GM19023 (cell line): ENCODE results near the gene PPIE.
A peak's percentile ranks its signal among the peaks of the same experiment; 100 is the strongest.

Experiments used
- ATAC-seq: cut with Tn5 transposase; IDR thresholded peaks from one replicate; pipeline ENCODE4 v1.9.1; 2021; ENCODE audit warnings: mild to moderate bottlenecking, moderate library complexity; ENCODE audit not compliant: unreplicated experiment

PPIE gene

DNA sequence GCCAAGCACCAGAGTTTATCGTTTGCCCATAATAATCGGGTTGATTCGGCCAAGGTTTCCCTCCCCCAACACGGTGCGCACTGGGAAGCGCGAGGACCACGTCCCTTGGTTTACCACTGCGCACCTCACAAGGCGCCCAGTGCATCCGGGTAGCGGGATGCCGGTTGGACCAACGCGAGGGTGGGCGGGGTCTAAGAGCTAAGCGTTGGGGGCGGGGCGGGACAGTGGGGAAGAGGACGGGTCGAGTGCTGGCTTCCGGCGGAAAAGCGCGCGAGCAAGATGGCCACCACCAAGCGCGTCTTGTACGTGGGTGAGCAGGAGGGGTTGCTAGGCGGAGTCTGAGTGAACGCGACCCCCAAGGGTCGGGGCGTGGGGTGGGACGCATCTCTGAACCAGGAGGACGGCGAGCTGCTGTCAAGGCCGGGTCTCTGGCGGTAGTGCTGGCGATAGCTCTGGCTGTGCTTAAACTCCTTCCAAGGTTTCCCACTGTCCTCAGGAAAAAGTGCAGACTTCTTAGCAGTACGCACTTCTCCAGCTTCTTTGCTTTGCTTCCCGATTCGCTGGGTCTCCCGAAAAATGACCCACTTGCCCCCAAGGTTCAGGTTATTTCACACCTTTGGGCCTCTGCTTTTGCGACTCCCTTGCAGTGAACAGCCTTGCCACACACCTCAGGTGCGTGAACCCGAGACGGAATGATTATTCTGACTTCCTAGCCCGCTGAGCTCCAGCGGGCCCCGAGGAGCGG is at the start of gene PPIE:
PPIE (plus strand) TSS at position 261 of the 745 bp plus-strand sequence; CDS start at position 280, 19 bp downstream.
- ATAC-seq: peak; percentile 93

DNA sequence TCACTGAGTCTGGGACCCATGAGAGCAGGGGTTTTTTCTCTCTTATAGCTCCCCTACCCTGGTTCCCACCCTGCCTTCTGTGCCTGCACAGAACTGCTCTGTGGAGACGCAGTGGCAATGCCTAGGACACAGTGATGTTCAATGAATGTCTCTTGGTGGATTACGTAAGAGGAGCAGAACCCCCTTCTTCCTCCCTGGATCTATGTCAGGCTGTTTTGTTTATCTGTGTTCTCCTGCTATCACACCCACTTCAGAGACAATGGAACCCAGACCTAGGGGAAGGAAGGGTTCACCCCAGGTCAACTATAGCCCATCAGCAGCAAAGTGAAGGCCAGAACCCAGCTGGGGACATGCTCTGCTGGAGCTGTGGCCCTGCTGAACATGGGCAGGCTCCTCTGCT is 49.5 kb upstream of the PPIE start:
- no peak for ATAC-seq

DNA sequence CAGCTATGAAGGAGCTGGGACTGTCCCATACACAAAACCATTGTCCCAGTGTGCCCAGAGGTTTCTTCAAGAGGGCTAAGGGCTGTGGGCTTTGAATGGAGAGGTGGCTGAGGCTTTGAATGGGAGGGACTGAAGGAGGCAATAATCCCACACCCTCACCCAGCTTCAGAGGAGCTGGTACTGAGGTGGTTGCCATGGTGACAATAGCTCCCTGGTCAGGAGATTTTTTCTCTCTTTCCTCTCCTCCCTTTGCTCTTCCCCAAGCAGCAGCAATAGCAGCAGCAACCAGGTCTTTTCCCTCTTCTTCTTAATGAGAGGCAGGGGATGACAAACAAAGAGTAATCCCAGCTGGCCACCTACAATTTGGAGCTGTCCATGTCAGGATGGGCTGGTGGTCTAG is 49.0 kb upstream of the PPIE start:
- ATAC-seq: no peak

DNA sequence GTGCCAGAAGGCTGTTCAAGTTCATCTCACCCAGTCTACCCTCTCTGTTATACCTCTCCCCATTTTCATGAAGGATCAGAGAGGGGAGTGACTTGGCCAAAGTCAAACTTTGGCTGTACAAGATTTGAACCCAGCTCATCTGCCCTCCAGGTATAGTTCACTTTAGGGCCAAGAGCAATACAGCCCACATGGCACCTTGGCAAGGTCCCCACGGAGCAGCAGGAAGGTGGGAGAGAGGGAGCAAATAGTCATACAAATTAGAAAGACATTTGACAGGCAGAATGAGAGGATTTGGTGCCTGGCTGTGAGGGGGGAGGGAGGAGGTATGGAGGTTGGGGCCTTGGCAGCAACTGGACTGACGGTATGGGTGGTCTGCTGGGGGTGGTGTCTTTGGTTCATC is 48.5 kb upstream of the PPIE start:
- no peak for ATAC-seq

DNA sequence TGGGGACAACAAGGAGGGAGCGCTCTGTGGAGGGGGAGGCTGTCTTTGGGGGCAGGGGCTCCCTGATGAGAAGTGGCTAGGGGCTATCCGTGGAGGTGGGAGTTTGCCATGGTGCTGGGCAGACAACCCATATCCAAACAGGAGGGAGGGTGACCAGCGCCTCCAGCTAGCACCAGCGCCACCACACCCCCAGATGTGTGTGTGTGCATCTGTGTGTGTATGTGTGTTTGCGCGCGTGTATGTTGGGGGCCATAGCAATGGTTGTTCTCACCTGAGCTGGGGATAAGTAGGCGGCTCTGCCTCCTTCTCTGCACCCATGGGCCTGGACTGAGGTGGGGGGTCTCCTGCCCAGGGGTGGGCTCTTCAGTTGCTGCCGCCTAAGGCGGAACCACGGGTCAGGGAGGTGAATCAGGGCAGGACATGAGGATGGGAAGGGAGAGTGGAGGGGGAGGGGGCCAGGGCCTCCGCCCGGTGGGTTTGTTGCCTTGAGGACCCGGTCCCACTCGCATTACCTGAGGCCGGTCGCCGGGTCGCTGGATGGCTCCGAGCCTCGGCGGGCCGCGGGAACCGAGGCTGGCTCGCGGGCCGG is 47.8 kb upstream of the PPIE start:
- peak; percentile 18 for ATAC-seq

DNA sequence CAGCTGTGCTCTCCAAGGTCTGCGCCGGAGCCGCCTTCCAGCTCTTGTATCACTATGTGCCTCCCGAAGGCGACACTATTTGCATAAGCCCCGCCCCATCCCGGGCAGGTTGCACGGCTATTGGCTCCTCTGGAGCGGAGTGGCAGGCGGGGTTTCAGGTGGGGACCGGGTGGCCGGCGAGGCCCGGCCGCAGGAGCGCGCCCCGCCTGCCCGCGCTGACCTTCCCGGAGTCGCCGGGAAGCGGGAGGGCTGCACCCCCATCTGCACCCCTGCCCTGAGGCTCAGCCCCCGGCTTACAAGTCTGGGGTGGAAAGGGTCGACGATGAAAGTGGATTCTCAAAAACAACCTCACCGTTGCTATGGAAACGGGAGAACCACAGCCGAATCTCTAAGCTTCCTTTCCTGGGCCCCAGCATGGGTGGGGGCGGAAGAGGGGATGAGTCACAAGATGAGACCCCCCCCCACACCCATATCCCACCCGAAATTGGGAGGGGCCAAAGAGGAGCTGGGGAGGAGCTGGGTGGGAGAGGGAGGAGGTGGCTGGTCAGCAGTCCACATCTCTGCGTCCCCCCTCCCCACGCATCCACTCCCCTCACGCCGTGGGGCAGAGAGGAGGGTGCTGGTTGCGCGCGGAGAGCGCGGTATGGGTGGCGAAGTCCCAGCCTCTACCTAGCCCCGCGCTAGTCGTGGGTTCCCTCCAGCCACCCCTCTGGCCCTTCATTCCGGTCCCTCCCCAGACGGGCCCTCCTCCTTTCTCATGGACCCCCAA is 47.1 kb upstream of the PPIE start, which contains the start of gene HPCAL4:
HPCAL4 (minus strand) TSS at position 51 of the 769 bp plus-strand sequence. CDS start 6,830 bp downstream, outside the sequence.
- ATAC-seq: peak; percentile 89

DNA sequence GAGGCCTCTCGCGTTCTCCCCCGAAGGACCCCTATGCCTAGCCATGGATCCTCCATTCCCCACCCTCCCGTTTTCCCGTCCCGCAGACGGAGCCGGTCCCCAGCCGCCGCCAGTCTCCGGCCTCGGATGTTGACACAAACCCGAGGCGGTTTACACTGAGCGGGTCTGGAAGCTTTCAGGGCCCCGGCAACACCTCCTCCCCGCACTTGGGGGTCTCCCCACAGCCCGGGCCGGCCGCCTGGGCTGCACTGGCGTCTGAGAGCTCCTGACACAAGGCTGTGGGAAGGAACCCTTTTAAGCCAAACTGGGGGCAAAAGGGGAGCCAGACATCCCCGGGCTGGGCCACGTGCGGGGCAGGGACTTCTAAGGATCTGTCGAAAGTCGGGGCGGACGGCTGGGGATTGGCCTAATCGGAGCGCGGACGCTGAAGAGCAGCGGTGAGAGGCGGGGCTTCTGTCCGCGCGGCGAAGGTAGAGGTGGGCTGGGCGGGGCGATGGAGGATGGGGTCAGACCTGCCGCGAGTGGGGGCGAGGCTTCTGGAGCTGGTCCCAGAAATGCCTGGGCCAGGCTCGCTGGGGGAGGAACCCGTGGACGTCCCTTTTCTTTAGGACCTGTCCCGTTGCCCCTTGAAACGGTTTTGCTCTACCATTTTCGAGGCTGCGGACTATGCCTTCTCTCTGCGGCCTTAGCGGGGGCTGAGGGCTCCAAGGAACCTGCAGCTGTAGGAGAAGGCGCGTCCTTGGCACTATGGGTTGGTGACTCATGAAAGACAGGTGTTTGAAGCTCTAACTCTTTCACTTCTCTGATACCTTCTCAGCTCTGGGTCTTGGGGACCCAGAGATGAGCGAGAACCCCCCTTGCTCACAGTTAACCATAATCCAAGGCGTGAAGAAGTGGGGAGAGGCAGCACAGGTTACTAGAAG is 46.3 kb upstream of the PPIE start:
- ATAC-seq: no peak

DNA sequence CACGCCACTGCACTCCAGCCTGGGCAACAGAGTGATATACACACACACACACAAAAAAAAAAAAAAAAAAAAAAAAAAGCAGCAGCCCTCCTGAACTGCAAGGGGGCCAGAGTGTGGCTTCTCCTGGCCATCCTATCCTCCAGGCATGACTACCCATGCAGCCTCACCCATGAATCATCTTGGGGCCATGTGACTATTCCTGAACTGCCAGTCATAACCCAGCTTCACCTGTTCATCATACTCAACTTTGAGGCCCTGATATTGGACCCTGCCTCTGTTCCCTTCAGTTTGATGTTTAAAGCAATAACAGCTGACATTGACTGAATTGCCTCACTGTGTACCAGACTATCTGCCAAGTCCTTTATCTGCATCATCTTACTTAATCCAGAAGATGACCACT is 44.7 kb upstream of the PPIE start:
- ATAC-seq: no peak

DNA sequence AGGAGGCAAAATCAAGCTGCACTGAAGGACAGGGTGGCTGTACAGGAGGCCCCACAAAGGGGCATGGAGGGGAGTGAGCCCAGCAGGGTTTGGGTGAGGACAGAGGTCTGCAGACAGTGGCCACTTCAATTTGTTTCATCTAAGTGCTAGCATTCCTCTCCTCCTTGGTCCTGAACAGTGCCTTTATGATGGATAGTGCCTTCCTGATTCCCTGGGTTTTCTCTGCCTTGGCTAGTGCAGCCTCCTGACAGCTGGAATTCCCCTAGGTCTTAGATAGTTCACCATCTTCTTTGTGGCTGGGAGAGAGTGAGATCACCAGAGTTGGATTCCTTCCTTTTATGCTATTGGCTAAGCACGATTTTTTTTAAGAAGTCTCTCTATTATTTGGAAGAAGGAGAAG is 43.7 kb upstream of the PPIE start:
- no peak for ATAC-seq

DNA sequence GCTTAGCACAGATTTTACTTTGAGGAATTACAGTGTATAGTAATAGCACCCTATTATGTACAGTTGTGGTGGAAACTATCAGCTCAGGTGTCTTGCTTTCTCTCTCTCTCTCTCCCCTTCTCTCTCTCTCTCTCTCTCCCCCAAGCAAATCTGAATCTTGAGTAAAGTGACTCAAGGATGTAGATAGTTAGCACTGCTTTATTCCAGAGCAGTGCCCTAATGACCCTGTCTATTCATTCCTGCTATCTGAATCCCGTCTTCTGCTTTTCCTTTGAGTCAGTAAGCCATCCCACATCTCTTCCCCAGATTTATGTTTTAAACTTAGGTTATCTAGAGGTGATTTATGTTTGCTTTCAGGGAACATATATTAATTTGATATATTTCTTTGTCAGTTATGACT is 42.2 kb upstream of the PPIE start:
- ATAC-seq: no peak

DNA sequence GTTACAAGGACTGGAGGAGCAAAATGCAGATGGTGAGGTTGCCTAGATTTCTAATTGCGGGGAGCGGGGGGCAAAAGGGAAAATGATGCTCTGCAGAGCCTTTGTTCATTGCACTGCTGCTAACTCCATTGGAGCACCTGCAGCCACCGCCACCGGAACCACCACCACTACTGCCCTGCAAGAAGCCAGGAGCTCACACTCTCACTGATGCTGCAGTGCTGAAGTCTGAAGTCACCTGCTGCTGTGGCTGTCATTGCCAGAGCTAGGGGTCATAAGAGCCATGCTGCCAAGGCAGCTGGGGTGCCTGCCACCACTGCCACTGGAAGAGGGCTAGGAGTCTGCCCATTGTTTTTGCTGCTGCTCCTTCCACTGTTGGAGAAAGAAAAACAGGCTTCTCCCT is 40.1 kb upstream of the PPIE start:
- no peak for ATAC-seq

DNA sequence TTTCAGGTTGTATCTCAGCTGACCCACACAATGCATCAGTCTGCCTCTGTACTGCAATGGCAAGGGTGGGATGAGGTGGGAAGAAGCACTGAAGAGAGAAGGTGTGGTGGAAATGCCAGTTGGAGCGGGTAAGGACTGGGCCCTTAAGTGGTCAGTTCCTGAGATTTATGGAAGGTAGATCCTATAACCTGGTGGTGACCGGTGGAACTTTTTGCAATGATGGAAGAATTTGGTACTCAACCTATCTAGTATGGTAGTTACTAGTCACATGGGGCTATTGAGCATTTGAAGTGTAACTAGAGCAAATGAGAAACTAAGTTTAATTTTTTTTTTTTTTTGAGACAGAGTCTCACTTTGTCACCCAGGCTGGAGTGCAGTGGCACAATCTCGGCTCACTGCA is 39.3 kb upstream of the PPIE start:
- ATAC-seq: no peak

DNA sequence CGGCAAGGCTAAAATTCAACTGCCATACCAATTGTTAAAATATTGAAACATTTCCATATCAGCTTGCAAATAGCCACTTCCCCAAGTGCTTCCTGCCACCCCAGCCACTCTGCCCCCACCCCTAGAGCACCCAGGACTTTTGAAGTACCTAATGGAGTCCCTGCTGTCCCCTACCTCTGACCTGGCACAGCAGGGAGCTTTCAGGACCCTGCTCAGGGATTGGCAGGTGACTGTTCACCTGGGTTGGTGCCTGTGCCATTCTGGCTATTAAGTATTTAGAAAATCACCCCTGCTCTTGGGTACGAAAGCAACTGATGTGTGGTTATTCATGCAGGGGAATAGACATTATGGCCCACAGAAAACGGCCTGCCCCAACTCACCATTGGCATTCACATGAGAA is 38.3 kb upstream of the PPIE start:
- no peak for ATAC-seq

DNA sequence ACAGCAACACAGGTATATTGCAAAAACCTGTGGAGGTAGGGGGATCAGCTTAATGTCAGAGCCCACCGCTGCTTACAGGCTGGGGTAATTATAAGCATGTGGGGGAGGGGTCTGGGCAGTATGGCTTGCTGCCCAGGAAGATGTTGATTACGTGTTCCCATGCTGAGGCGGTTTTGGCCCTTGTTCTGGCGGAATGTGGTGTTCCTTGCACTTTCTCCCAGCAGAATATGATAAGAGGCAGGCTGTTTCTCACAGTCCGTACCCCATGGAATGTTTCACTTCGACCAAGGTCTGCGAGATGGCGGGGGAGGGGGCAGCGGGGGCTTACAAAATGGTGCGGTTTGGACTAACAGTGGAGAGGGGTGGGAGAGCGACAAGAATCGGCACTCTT is 37.6 kb upstream of the PPIE start:
- no peak for ATAC-seq

DNA sequence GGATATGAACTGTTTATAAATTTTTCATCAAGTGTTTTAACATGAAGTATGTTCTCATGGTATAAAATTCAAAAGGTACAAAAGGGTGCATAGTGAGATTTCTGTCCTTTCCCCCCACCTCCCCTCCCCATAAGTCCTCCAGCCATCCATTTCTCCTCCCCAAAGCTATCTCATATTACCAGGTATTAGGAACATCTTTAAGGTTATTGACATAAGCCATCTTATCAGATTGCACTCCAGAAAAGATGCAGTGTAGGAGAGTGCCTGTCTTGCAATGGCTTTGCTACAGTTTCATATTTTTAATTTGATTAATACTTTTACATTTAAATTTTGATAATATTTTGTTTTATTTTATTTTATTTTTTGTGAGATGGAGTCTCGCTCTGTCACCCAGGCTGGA is 33.9 kb upstream of the PPIE start:
- no peak for ATAC-seq

DNA sequence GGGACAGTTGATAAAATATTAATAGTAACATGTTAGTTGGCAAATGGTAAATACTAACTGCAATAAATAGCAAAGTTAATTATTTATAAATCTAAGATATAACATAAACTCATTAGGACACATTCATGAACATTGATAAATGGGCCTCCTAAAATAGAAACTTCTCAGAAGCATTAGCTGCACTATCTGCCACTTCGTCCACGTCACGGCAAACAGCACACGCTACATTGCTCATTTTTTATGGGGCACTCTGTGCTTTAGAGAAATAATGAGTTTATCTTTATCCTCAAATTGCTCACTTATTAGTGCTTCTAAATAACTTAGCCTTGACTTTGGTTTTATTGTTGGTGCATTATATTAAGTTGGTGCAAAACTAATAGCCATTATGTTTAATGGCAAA is 31.2 kb upstream of the PPIE start:
- ATAC-seq: no peak

DNA sequence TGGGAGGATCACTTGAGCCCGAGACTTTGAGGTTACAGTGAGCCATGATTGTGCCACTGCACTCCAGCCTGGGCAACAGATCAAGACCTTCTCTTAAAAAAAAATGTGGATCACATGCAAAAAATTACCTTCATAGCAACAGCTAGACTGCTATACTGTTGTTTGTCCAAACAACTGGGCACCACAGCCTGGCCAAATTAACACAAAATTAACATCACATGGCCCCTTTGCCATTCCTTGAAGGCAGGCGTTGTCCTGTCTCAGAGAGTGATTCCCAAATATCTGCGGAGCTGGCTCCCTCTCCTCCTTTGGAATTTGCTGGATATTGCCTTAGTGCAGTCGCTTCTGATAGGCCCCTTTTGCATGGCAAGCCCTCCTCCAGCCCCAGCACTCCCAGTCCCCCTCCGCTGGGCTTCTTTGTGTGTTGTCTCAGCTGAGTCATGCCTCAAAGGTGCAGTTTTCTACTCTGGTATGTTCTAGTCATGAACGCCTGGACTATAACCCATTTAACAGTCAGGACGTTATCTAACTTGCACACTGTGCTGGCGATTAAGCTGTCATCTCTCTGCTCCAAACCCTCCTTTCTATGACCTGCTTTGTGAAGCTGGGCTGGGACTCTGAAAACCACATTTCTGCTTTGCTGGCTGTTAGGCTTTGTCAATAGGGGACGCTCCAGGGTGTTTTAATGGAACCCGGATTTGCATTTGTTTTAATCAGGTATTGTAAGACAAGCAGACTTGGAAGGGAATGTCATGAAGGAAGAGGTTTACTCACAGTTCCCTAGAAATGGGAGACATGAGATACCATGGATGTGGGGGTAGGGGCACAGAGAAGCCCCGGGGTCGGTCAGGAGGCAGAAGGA is 27.3 kb upstream of the PPIE start:
- ATAC-seq: no peak

DNA sequence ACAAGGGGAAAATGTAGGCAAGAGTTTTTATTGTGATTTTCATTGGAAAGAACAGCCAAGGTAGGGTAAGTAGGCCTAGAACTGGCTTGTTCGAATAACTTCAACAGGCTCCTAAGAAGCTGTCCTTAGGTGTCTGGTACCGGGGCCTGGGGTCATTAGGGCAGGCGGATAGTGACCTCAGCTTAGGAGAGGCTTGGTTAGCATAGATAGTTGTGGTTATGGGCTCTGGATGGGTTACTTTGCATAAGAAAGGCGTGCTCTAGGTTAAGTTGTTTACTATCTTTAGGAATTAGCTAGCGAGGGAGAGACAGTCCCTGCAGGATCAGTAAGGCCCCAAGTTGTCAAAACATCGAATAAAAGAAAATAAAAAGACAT is 26.7 kb upstream of the PPIE start:
- ATAC-seq: no peak

DNA sequence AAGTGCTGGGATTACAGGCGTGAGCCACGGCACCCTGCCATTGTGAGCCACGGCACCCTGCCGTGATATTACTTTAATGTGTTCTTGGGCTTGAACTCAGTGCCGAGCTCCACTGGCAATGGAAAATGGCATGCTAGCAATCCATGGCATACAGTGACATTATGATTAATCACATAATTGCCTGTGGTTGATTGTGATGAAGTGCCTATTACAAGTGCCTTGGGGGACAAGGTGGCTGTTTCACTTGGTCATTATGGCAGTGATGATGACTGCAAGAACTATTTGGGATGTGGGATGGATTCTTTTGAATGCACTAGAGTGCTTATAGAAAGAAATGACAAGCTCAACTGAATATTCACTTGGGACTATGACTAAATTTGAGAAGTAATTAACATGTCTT is 25.1 kb upstream of the PPIE start:
- no peak for ATAC-seq

DNA sequence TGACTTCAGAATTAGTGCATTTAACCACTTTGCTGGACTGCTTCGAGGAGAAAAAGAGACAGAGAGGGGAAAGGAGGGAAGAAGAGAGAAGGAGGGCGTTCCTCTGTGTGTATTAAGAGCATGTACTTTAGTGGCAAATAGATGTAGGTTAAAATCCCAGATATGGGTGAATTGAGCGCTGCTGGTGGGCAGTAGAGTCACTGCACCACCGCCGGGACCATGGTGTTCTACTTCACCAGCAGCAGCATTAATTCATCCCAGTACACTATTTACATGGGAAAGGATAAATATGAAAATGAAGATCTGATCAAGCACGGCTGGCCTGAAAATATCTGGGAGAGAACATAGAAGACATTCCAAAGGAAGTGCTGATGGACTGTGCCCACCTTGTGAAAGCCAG is 20.9 kb upstream of the PPIE start:
- no peak for ATAC-seq
